ENCODE measurements around the gene EEPD1. TPM values are rescaled to one million over a fixed set of nuclear protein-coding genes. Genes with fewer than 3 reads are reported as not detected.

EEPD1 gene
- polyA plus RNA-seq, 2 of the 4 experiments (the other 2 are of a cell fraction), result 16.0 to 24.3 TPM

GRCh38 chr7:36135700-36136099 is 17.4 kb upstream of the EEPD1 start:
- FAIRE-seq (no peak), DNase-seq (ENCODE audit: low read depth in 1 of 2, low spot score in 1 of 2) (no peak), ATAC-seq (no peak)
- H3K9me3 ChIP-seq, result no peaks in the 10 kb centered on the region
- H3K4me3 ChIP-seq, result no peak overlapping the region
- ChIA-PET POLR2A (no interaction called here), CTCF (interaction anchor here (0.9 to 1.8 kb wide), 4 partner anchors 8 to 156 kb away, joined by 3 to 8 read pairs (median 4); no protein-coding TSS in a partner anchor)
- no peak overlapping the region for H3K27ac ChIP-seq
- TF ChIP-seq TP53 (CRISPR knock-in tag; IDR thresholded peaks at IDR 0.05) (no peak), HDAC2 (IDR thresholded peaks at IDR 0.05) (no peak), TFCP2L1 (CRISPR knock-in tag; IDR thresholded peaks at IDR 0.05) (no peak), ELK1 (IDR thresholded peaks at IDR 0.05; ENCODE audit: low read depth, low read length) (no peak), ZNF302 (CRISPR knock-in tag; IDR thresholded peaks at IDR 0.05) (no peak), PHF8 (IDR thresholded peaks at IDR 0.05; ENCODE audit: borderline replicate concordance, low read depth) (no peak), NPAS2 (CRISPR knock-in tag; IDR thresholded peaks at IDR 0.05; ENCODE audit: borderline replicate concordance) (no peak), ZFP36 (IDR thresholded peaks at IDR 0.05; ENCODE audit: borderline replicate concordance, partially characterized antibody) (no peak), ESRRA (IDR thresholded peaks at IDR 0.05; ENCODE audit: borderline replicate concordance, low read length) (no peak), POLR2A (IDR thresholded peaks at IDR 0.05; ENCODE audit: low read length) (no peak), E2F6 (IDR thresholded peaks at IDR 0.05; ENCODE audit: borderline replicate concordance, low read depth) (no peak), HOXB13 (CRISPR knock-in tag; IDR thresholded peaks at IDR 0.05; ENCODE audit: low read depth) (no peak), REST (IDR thresholded peaks at IDR 0.05) (no peak), EP300 (IDR thresholded peaks at IDR 0.05) (no peak), RFX5 (IDR thresholded peaks at IDR 0.05) (no peak), RNF2 (IDR thresholded peaks at IDR 0.05; ENCODE audit: borderline replicate concordance, low read depth) (no peak), HOXB5 (CRISPR knock-in tag; IDR thresholded peaks at IDR 0.05) (no peak), RCOR1 (IDR thresholded peaks at IDR 0.05; ENCODE audit: low read depth, low read length) (no peak)
- no peaks in the 10 kb centered on the region for H3K4me1 ChIP-seq
- 93% methylated on average over 3 of the region's 4 CpGs for WGBS (ENCODE audit: missing lambda C conversion rate)
- H3K4me2 ChIP-seq, result no peak overlapping the region

DNA sequence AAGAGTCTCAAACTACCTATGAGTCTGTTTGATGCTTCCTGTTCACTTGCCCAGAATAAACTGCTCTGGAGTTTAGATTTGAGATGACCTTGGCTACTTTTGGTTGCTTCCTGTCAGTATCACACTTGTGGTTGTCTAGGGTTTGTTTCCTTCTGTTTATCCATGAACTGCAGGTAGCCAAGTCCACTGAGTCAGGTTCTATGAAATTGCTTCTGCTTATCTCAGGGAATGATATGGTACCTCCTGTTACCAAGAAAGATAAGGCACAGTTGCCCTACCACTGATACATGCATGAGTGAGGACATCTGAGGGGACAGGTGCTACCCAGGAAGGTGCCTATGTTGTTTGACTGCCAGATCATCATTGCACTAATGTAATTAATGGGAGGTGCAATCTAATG is 15.8 kb upstream of the EEPD1 start:
- no peak overlapping the region for H3K4me3 ChIP-seq
- POLR2A ChIA-PET, result no interaction called here
- DNase-seq (ENCODE audit: low read depth in 1 of 2, low spot score in 1 of 2) (no peak), FAIRE-seq (no peak), ATAC-seq (no peak)
- H3K4me2 ChIP-seq, result no peak overlapping the region
- no peak for TF ChIP-seq PHF8 (IDR thresholded peaks at IDR 0.05; ENCODE audit: borderline replicate concordance, low read depth)
- no peak overlapping the region for H3K27ac ChIP-seq
- no peaks in the 10 kb centered on the region for H3K4me1 ChIP-seq
- CTCF ChIA-PET, result no interaction called here
- H3K9me3 ChIP-seq, result no peaks in the 10 kb centered on the region

DNA sequence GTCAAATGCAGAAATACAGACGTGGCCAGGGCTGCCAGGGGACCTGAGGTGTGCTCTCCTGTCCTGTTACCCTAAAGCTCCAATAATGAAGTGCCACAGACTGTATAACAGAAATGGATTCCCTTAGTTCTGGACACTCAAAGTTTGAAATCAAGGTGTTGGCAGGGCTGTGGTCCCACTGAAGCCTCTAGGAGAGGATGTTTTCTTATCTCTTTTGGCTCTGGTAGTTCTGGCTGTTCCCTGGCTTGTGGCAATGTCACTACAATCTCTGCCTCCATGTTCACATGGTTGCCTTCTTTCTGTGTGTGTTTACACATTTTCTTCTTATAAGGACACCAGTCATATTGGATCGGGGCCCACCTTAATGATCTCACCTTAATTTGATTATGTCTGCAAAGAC is 15.3 kb upstream of the EEPD1 start:
- no peak for FAIRE-seq
- POLR2A ChIA-PET, result no interaction called here
- no peak for ATAC-seq
- Histone ChIP-seq H3K4me1 (no peaks in the 10 kb centered on the region), H3K27ac (no peak overlapping the region), H3K4me3 (no peak overlapping the region), H3K9me3 (no peaks in the 10 kb centered on the region), H3K4me2 (no peak overlapping the region)
- WGBS (ENCODE audit: missing lambda C conversion rate), result 51% methylated on average over 2 of the region's 2 CpGs
- no peak for DNase-seq (ENCODE audit: low read depth in 1 of 2, low spot score in 1 of 2)
- CTCF ChIA-PET, result interaction anchor here (1.7 kb wide), 1 partner anchor 12 kb away, joined by 4 read pairs; no protein-coding TSS in a partner anchor
- TF ChIP-seq KDM1A (IDR thresholded peaks at IDR 0.05; ENCODE audit: low read depth), result no peak
- TF ChIP-seq ZC3H11A (IDR thresholded peaks at IDR 0.05), result no peak
- no peak for TF ChIP-seq JUNB (IDR thresholded peaks at IDR 0.05)
- TF ChIP-seq, protein P1, sequence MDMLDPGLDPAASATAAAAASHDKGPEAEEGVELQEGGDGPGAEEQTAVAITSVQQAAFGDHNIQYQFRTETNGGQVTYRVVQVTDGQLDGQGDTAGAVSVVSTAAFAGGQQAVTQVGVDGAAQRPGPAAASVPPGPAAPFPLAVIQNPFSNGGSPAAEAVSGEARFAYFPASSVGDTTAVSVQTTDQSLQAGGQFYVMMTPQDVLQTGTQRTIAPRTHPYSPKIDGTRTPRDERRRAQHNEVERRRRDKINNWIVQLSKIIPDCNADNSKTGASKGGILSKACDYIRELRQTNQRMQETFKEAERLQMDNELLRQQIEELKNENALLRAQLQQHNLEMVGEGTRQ (IDR thresholded peaks at IDR 0.05), result no peak
- TF ChIP-seq CBX2 (IDR thresholded peaks at IDR 0.05; ENCODE audit: borderline replicate concordance, low read depth), result no peak
- no peak for TF ChIP-seq RAD21 (conservative IDR thresholded peaks at IDR 0.05 in 1 of 2, IDR thresholded peaks at IDR 0.05 in 1 of 2)
- TF ChIP-seq, protein P2, sequence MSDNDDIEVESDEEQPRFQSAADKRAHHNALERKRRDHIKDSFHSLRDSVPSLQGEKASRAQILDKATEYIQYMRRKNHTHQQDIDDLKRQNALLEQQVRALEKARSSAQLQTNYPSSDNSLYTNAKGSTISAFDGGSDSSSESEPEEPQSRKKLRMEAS (IDR thresholded peaks at IDR 0.05), result no peak
- no peak for TF ChIP-seq SMC3 (IDR thresholded peaks at IDR 0.05)
- TF ChIP-seq ESRRA (IDR thresholded peaks at IDR 0.05; ENCODE audit: borderline replicate concordance, low read length), result no peak
- TF ChIP-seq FOSB (CRISPR knock-in tag; IDR thresholded peaks at IDR 0.05), result no peak
- no peak for TF ChIP-seq RCOR1 (IDR thresholded peaks at IDR 0.05; ENCODE audit: low read depth, low read length)
- TF ChIP-seq HEYL (CRISPR knock-in tag; IDR thresholded peaks at IDR 0.05), result no peak
- TF ChIP-seq CHD2 (IDR thresholded peaks at IDR 0.05; ENCODE audit: low read length, partially characterized antibody), result no peak
- no peak for TF ChIP-seq NFE2L2 (conservative IDR thresholded peaks at IDR 0.05; ENCODE audit: low read length)
- TF ChIP-seq HOXB5 (CRISPR knock-in tag; IDR thresholded peaks at IDR 0.05), result no peak
